H1 (cell line): ENCODE measurements around the gene KCNMA1. TPM values are rescaled to one million over a fixed set of nuclear protein-coding genes. Genes with fewer than 3 reads are reported as not detected.

Source experiments
- EZH2 ChIP-seq: fragments of 200-600 bp; sonication (generic); IDR thresholded peaks from 2 replicates; pipeline ENCODE4 v1.7.1; 2012; ENCODE audit warnings: low read depth, mild to moderate bottlenecking, moderate library complexity, low read length, inconsistent platforms; ENCODE audit not compliant: severe bottlenecking
- GTF2F1 ChIP-seq: IDR thresholded peaks from 2 replicates; pipeline ENCODE4 v1.6.1; 2012; ENCODE audit warnings: low read depth, low read length, improper control_type of control experiment, borderline replicate concordance
- JUN ChIP-seq: IDR thresholded peaks from 2 replicates; pipeline ENCODE4 v1.6.1; 2011; ENCODE audit warnings: low read depth, mild to moderate bottlenecking, improper control_type of control experiment, low read length
- KDM4A ChIP-seq: IDR thresholded peaks from one replicate; pipeline ENCODE4 v1.7.1; 2012; ENCODE audit warnings: low read depth, mild to moderate bottlenecking, moderate library complexity, low read length, inconsistent platforms; ENCODE audit not compliant: severe bottlenecking
- RXRA ChIP-seq: IDR thresholded peaks from 2 replicates; pipeline ENCODE4 v1.6.1; 2011; ENCODE audit warnings: low read depth, mild to moderate bottlenecking, low read length, moderate library complexity; ENCODE audit not compliant: insufficient read depth
- SRF ChIP-seq: IDR thresholded peaks from 2 replicates; pipeline ENCODE4 v1.6.1; 2011; ENCODE audit warnings: mild to moderate bottlenecking, low read depth, low read length, moderate library complexity
- TEAD4 ChIP-seq: IDR thresholded peaks from 2 replicates; pipeline ENCODE4 v1.6.1; 2012; ENCODE audit warnings: low read depth, low read length, inconsistent platforms, mixed read lengths
- polyA plus RNA-seq, 7 experiments: library from polyadenylated mRNA; depleted of rRNA in 3 of 7; stranded (reverse) in 5 of 7; unstranded in 2 of 7; fragments of >200 nt in 5 of 7; fragments of 200-250 nt in 2 of 7; gene quantifications; 1 replicate in 5 of 7; 2 replicates in 1 of 7; 4 replicates in 1 of 7; pipeline versions ENCODE4 v1.2.1 to v1.2.3, GENCODE V29; 2011 to 2013; ENCODE audit warnings: missing spikeins in 2 of 7, mixed read lengths in 2 of 7
- total RNA-seq: library from RNA; stranded (reverse); fragmentation: NEBNext Ultra II Directional; extraction: Animal tissue kit (Norgen Biotek cat#: 25700); gene quantifications from 2 replicates; pipeline ENCODE4 v1.2.1, GENCODE V29; 2021
- TF ChIP-seq, protein P1 (sequence below): IDR thresholded peaks from 2 replicates; pipeline ENCODE4 v1.6.1; 2012; ENCODE audit warnings: inconsistent platforms

KCNMA1 gene
- total and polyA plus RNA-seq, 2 of the 8 experiments (the other 6 are each of a cell fraction or from before 2014, with no cell fraction given), result 10.2 to 11.1 TPM

DNA sequence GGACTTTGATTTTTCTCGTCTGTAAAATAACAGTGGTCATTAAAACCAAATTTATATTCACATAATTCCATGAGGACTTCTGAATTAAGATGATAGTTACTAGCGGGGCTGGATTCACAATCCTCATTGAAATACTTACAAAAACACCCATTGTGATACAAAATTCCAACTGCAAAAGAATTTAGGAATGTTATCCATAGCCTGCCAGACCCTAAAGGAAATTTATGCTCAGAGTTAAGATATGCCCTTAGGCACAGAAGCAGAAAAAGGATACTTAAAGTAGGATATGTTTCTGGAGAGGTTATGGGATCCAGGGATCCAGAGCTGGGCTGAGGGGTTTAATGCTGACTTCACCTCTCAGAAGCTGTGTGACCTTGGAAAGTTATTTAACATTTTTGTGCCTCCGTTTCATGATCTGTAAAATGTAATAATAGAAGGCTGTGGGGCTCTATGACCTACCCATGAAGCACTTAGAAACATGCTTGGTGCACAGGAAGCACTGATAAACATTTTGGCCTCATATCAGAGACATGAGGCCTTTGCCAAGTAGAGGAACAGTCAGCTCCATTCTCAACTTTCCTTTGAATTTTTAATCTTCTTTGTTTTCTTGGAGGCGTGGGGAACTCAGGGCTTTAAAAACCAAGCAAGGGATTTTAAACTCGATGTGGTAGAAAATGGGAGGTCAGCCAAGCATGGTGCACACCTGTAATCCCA is 744.7 kb downstream of the KCNMA1 start (continued):
- TF ChIP-seq, protein P1, sequence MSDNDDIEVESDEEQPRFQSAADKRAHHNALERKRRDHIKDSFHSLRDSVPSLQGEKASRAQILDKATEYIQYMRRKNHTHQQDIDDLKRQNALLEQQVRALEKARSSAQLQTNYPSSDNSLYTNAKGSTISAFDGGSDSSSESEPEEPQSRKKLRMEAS, result no peak
- no peak for TF ChIP-seq KDM4A
- no peak for TF ChIP-seq TEAD4
- no peak for TF ChIP-seq SRF
- TF ChIP-seq RXRA, result no peak
- TF ChIP-seq GTF2F1, result no peak
- TF ChIP-seq EZH2, result no peak
- TF ChIP-seq JUN, result no peak
